Fibroblast of skin of left quadriceps (primary cell): ENCODE results near the gene UNC79.
A peak's percentile ranks its signal among the peaks of the same experiment; 100 is the strongest.

ENCODE experiments used
- DNase-seq, 2 experiments: peaks; one replicate each; pipeline ENCODE4 v3.0.0-alpha.2; 2013; ENCODE audit warnings: low read depth in 2 of 2

The UNC79 gene

DNA sequence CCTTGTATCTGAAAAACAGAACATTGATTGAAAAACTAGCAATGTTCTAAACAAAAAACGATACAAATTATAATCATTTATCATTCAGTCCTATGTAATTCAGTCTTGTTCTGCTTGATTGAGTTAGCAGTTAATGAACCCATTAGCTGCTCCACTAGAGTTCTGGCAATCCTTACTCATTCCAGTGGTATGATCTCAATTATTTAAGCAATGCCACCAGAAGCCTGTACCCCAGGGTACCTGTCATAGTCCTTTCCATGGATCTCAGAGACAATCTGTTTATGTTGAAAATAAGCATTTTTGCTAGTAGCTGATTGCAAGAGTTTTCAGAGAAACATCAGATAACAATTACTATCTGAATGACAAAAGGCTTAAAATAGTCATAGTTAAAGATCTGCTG is 115.9 kb downstream of the UNC79 start:
- no peak for DNase-seq

DNA sequence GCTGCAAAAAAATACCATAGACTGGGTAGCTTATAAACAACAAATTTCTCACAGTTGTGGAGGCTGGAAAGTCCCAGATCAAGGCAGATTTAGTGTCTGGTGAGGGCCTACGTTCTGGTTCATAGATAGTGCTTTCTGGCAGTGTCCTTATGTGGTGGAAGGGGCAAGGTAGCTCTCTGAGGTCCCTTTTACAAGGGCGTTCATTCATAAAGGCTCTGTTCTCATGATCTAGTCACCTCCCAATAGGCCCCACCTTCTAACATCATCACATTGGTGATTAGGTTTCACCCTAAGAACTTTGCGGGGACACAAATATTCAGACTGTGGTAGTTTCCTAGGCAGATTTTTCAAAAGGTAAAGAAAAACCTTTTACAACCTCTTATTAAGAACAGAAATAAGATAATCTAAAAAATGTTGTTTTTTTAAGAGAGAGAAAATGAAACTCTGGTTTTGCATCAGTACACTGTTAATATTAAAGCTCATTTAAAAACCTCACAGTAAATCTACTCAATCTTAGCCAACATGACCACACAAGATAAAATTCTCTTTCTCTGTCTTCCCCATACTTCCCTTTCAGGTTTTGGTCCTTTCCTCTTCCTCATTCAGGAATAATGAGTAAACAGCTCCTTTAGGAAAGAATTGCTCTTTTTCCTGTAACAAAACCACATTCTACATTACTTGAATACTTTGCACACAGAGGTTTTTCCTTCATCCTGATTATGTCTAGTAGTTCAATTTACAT is 117.5 kb downstream of the UNC79 start:
- no peak for DNase-seq

DNA sequence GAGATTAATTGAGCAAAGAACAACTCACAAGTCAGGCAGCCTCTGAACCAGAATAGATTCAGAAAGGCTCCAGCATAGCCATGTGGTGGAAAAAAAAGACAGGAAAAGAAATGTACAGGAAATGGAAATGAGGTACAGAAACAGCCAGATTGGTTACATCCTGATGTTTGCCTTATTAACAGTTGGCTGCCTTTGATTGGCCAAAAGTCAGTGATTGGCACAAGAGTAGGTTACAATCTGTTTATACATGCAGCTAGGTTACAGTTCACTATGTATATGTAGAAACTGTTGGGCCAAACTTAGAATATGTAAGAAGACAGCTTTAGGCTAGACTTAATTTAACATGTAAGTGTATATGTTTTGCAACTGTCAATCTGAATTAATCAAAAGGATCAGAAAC is 118.9 kb downstream of the UNC79 start:
- no peak for DNase-seq

DNA sequence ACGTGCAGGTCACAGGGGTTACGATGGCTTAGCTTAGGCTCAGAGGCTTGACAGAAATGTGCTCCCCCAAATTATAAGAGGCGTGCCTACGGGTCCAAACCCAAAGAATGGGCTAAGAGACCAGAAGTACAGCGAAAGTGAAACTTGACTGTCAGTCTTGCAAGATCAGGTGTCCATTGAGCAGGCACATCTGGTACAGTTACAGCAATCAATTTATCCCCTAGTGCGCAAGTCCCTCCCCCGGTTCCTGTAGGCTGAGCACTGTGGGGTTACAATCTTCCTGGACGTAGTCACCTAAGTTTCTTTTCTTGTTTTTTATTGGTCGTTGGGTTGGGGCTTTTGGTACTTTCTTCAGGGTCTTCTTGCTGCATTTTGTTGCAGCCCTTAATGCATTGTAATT is 134.2 kb downstream of the UNC79 start:
- DNase-seq, result no peak

DNA sequence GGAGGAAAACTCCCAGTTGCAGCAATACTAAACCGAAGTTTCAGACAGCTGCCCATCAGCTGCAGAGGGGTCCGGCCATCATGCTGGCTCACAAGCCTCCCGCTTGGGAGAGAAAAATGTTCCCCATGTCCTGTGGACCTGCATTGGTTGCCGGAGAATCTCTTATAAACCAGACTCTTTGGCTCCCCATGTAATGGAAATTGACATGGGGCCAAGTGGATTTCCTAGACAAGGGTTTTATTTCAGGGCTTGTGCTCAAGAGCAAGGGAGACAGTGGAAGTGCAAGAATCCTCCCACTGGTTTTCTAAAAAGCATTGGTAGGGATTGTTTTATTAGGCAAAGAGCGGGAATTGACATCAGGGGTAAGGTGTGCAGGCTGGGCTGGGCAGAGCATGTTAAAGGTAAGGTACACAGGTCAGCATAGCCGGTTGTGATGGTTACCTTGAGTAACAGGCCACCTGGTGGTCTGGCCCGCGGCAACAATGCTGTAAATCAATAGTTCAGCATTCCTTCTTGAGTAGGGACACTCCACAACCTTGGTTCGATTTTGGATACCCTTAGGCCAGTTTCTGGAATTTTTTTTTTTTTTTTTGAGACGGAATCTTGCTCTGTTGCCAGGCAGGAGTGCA is 135.4 kb downstream of the UNC79 start:
- no peak for DNase-seq

DNA sequence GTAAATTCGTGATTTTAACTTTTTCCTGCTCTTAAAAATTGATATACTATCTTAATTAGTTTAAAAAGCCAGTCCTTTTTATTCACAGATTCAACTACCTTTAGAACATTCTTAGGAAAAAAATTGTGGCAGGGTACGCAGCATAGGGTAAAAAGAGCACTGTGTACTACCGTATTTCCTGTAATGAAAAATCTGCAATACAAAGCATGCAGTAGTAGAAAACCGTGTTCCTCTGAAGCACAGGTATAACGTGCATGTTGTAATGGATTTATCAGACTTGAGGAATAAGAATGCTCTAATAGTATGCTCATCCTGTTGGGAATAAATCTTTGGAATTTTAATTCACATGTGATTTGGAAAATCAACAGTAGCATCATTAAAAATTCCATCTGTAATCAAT is 140.5 kb downstream of the UNC79 start:
- DNase-seq, result no peak

DNA sequence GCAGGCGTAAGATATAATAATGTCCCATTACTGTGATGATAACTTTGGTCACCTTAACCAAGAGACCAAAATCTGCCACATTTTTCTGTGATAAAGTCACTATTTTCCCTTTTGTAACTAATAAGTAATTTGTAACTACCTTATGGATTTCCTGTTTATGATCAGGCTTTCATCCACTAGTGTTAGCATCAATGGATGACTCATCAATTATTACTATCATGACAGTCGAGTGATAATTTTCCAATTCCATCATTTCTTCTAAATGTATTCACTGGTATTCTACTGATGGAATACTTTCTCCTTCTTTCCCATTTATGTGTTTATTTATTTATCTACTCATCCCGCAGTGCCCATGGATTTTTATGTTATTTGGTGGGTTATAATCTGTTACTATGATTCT is 148.4 kb downstream of the UNC79 start:
- DNase-seq, result no peak

DNA sequence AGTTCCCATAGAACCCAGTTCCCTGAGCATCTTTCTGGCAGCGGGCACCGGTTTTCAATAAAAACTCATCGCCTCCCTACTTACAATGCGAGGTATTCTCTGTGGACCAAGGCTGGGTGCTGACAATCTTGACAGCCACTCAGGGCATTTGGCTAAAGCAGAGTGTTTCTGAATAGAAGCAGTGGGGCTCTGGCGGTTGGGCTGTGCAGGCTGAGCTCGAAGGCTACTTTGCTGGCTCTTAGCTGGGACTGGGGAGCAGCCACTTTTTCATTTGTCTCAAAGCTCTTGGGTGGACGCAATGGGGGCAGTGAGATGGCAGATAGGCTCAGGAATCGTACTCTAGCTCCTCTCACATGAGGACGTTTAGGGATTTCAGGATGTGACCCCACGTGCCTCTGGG is 151.8 kb downstream of the UNC79 start:
- no peak for DNase-seq

DNA sequence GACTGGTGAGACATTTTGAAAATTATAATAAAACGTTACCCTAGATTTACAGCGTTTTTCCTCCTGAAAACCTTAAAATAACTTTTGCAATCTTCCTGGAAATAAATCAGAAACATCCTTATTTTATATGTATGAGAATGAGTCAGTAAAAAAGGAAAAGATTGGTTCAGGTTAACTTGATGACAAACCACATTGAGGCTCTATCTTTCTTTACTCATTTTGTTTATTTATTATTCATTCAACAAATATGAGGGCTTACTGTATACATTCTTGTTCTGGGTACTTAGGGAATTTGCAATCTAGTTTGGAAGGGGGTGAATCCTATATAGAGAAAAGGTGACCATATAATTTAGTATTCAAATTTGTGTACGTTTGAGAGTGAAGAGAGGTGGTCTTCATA is 156.6 kb downstream of the UNC79 start:
- DNase-seq, result no peak

DNA sequence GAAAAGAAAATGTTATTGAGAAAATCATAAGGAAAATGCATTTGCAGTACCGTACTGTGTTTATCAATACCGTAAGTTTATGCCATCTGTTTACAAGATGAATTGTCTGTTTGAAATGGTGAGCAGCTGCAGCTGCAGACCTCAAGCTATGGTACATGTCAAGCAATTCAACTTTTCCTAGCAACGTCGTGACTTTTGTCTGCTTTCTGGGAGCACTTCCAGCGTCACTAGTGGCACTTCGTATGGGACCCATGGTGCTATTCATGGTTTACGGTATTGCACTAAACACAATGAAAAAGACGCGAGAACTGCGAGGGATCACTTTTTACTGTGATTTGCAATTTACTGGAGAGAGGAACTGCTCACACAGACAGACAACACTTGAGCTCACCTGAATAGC is 160.8 kb downstream of the UNC79 start:
- DNase-seq, result no peak

DNA sequence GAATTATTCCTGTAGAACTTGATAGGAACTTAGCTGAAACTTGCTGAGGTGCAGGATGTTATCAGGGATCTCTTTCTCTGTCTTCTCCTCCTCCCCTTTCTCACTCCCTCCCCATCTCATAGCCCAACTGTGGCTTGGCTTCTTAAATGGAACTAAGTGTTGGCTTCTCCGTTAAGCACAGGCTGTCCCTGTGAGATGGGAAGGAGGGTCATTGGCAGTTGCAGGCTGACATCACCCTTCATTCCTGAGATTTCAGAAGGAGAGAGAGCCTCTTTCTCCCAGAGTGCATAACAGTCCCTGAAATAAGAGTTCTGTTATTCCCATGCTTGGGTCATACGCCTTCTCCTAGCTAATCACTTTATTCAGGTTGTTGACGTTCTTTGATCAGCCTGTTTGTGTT is 162.0 kb downstream of the UNC79 start:
- no peak for DNase-seq

DNA sequence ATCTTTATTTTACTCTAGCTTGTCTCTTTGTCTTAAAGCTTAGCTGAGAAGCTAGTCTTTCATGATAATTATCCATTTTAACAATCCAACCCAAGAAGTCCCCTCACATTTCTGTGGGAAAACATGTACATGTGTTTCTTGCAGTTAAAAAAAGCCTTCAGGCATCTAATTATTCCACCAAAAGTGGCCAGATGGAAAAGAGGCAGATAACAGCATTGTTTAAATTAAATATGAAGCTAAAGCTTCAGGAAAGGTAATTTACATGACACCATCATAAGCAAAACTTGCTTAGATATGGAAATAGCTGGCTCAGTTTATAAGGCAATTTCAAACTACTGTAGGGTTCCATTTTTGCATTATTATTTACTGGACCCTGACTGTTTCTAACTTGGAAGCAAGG is 175.4 kb downstream of the UNC79 start:
- no peak for DNase-seq

DNA sequence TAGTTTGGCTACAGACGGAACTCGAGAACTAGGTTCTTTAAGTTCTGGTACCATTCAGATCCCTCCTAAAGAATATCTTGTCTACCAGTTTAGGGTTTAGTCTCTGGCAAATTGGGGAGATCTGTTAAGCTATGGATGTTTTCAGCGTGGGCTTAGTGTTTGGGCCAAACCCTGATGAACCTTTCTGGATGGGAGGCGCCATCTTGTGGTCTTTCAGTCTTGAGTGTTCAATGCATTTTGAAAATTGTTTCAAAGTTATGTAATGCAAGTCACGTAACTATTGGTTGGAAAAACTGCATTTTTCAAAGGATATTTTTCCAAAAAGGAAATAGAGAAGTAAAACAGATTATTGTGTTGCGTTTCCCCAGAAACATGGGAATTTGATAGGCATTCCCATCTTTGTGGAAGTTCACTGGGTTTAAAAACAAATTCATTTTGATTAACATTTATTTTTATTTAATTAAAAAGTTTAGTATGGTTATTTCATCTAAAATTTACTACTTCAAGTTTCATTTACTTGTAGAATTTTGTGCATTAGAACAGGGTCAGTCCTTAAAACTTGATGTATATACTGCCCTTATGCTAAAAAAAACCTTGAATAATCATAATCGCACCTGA is 188.5 kb downstream of the UNC79 start:
- DNase-seq, result peak; percentile 13 to 21

DNA sequence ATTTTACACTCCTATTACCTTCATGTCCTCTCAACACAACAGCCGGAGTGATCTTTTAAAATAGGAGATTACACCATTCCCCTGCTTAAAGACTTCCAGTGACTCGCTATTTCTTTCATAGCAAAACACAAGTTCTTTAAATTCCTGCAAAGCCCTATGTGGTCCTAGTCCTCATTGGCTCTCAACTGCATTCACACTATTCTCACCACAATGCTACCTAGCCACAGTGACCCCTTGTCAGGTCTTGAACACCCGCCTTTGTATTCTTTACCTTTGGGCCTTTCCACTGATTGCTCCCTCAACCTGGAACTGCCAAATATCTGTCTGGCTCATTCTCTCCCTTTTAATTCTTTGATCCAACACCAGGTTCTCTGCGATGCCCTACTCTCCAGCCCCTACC is 197.3 kb downstream of the UNC79 start:
- DNase-seq, result no peak

DNA sequence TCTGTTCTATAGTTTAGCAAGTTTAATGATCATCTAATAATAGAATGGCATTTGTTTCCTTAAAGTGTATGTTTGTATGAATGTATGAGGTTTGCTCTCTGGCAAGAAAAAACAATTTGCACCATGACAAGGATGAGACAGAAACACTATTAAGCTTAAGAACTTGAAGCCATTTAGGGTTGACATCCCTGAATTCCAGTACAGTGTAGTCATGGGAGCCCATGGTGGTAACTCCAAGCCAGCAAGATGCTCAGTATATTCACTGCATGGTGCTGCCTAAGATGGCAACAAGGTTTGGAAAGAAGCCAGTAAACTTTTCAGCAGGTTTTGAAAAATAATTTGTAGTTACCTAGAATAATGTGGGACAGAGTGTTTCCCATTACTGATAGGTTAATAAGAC is 198.9 kb downstream of the UNC79 start:
- no peak for DNase-seq

DNA sequence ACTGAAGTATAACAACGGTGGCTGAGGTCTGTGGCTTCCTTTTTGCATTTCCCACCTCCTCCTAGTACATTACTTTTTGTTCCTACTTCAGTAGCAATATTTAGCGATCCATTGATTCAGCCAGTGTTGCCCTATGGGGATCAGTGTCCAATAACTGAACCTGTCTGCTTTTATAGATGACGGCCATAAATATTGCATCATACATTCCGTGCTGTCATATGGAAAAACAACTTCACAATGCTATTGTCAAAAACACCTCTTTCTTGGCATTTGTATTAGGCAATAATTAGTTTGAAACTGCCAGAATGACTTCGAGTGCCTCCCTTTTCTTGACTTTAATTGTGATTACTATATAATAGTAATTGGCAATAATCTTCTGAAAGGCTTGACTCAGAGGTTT is 208.1 kb downstream of the UNC79 start:
- no peak for DNase-seq

DNA sequence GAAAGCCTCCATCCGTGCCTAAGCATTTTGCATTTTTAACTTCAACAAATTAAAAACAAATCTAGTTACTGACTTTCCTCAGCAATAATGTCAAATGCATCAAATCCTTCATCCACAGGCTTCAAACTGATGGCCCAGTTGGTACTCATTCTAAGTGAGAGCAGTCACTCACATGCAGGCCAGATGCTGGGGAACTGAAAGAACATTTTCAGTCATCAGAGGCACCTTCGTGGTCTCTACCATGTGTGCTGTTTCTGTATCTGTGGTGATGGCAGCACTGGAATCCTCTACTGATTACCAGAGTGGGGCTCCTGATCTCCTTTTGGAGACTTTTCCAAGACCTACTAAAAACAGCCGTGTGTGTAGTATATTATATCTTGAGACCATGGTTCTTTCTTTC is 212.4 kb downstream of the UNC79 start:
- DNase-seq, result no peak

DNA sequence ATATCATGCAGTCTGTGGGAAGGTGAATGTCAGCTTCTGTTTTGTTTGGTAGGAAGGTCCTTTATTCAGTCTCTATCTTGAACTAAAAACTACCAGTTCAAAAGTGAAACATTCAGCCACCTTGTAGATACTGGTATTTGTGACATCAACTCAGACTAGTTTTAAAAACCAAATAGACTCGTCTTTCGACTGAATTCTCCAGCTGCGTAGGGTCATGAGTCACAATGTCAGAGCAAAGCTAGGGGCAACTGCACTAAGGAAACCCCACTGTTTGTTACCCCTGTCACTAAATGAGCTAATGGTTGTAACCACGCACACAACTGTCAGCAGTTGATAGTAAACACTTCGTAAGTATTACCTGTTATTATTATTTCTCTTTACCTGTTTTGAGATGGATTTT is 212.9 kb downstream of the UNC79 start:
- no peak for DNase-seq

DNA sequence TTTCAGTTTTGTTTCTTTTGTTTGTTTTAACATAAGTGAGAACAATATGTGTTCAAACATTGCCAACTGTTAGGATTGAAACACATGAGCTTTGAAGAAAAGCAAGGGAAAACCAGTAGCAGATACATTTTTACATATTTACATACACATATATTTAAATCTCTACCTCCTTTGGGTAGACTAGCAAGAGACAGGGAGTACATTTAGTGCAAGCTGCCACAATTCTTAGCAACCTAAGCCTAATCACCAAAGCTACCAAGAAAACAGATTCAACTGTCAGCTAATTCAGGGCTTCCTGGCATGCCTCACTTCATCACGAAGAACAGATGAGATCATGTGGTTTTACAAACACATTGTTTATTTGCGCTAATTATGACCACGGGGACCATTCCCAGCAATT is 214.5 kb downstream of the UNC79 start:
- no peak for DNase-seq

DNA sequence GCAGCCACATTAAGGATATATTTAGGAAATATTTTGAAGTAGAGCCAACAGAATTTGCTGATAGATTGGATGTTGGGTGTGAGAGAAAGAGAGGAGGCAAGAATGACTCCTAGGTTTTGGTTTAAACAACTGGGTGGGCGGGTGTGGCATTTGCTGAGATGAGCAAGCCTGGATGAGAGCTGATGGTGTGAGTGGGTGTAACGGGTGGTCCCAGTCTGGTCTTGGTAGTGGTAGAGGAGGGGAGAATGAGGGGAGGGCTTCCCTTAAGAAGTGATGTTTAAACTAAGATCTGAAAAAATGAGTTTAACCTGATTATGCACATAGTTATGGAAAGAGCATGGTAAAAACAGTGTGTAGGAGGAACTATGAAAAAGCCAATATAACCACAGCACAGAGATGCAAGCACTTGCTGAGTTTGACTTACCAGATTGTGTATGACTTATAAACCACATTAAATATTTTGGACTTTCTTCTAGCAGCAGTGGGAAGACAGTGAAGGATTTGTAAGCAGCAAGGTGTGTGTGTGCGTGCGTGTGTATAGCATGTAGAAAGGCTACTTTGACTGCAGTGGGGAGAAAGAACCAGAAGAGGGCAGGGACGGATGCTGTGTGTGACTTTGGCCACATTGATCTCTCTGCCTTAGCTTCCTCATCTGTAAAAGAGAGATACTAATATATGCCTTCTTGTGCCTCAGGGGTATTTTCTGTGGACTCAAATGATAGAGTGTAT is 217.9 kb downstream of the UNC79 start:
- no peak for DNase-seq

DNA sequence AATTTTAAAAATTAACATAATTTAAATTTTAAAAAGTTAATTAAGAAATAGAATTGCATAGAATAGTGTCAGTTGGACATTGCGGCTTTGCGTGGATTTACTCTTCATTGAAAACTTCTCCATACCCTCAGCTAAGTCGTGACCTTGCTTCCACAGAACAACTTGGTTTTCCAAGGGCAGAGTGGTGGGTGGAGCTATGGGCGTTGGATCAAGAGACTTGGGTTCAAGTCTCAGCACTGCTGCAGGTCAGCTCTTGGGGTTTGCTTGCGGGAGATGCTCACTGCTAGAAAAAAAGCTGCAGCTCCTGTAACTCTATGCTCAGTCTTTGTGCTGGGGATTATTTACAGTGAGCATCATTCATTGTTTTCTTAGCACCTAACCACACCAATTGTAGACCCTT is 223.9 kb downstream of the UNC79 start:
- no peak for DNase-seq

DNA sequence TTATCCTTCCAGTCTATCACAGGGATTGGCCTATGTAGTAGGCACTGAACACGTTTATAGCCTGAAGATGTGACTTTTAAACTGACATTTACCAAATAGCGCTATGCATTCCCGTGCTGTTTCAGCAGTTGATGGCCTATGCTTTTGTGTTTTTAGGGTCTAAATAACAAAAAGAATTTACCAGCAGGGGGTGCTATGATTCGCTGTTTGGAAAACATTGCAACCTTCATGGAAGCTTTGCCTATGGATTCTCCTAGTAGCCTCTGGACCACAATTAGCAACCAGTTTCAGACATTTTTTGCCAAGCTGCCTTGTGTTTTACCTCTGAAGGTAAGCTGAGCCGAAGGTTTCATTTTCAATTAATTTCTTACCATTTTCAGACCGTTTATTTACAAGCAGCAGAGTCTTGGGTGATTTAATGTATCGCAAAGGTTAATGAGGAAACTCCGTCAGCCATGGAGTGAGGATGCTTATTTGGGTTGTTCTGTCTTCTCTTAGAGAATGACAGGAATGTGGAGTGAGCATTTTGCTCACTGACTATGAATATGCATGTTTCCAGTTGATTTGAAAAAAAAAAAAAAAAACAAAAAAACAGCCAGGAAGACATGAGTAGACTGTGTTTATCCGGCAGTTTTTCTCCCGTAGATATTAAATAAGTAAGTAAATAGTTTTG is 224.5 kb downstream of the UNC79 start:
- DNase-seq, result peak; percentile 15 to 18
